Testis (tissue), 3 donors: ENCODE results near the gene SEC14L6. TPM values are rescaled to one million over a fixed set of nuclear protein-coding genes. Genes with fewer than 3 reads are reported as not detected.

Experiments
- DNase-seq: peaks from one replicate; pipeline ENCODE4 v3.0.0-alpha.2; 2019
- H3K27ac ChIP-seq, 2 donors: fragments of 200-600 bp; sonication (generic); one replicate each; pipeline ENCODE4 v1.5.1; 2019
- H3K27me3 ChIP-seq: fragments of 200-600 bp; sonication (generic); one replicate; pipeline ENCODE4 v1.5.1; 2019
- H3K36me3 ChIP-seq: fragments of 200-600 bp; sonication (generic); one replicate; pipeline ENCODE4 v1.5.1; 2017; ENCODE audit warnings: low read depth; ENCODE audit errors: missing control alignments
- H3K4me1 ChIP-seq: fragments of 200-600 bp; sonication (generic); one replicate; pipeline ENCODE4 v1.5.1; 2019
- H3K4me3 ChIP-seq, 2 donors: fragments of 200-600 bp; sonication (generic); one replicate each; pipeline ENCODE4 v1.5.1; 2017 to 2019
- H3K9me3 ChIP-seq: fragments of 200-600 bp; sonication (generic); one replicate; pipeline ENCODE4 v1.5.1; 2017
- POLR2A ChIP-seq: fragments of 450-650 bp; IDR thresholded peaks from one replicate; pipeline ENCODE4 v1.6.1; 2017; ENCODE audit warnings: antibody characterized with exemption, mild to moderate bottlenecking, moderate library complexity
- WGBS, 2 donors: methylation state at CpG; one replicate each; pipeline ENCODE4 v1.1.5; 2018; 5-methylcytosine and 5-hydroxymethylcytosine counted together
- intact Hi-C: fragments of 100-400 bp; cut with DNase I; formaldehyde crosslinking; loops from one replicate; pipeline ENCODE4 v1.15.1; 2023; ENCODE audit warnings: low total_unique reads
- polyA plus RNA-seq: library from polyadenylated mRNA; stranded (reverse); fragments of 350-450 nt; fragmentation: Illumina TruSeq; extraction: RNeasy Lipid Tissue Mini Kit (QIAGEN cat#74804); gene quantifications from one replicate; pipeline ENCODE4 v1.2.3, GENCODE V29; 2014; ENCODE audit warnings: low read depth, low replicate concordance; ENCODE audit not compliant: insufficient read depth
- total RNA-seq, 2 donors: library from RNA; depleted of rRNA; stranded (reverse); fragments of >200 nt; gene quantifications; one replicate each; pipeline ENCODE4 v1.2.3, GENCODE V29; 2016
- TF ChIP-seq, protein P1 (sequence below), 3 experiments: fragments of 450-650 bp in 2 of 3; fragments of 200-600 bp in 1 of 3; sonication (generic) in 1 of 3; IDR thresholded peaks; one replicate each; pipeline ENCODE4 v1.5.1; 2016 to 2019; ENCODE audit warnings: antibody characterized with exemption in 3 of 3, mild to moderate bottlenecking in 2 of 3, moderate library complexity in 1 of 3

SEC14L6 gene
- total and polyA plus RNA-seq, 3 donors from 2014 or later: 12.3 to 28.2 (median 17.0) TPM

DNA sequence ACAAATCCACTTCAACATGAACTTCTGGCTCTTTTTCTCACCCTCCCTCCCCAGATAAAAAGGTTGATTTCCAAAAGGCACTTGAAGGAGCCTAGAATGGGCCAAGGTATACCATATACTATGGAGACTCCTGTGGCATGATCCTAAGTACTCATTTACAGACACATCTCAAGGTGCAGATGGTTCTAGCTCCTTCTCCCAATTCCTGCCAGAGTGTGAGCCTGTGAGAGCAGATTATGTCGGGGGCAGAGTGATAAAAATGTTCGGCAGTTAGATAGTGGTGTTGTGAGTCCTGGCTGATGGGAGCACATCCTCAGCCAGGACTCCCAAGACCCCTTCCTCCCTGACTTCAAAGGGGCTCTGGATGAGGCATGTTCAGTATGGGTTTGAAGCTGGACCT is 66.6 kb downstream of the SEC14L6 start:
- no peaks in the 10 kb centered on the region for H3K36me3 ChIP-seq
- H3K4me3 ChIP-seq: no peak overlapping the region
- intact Hi-C loops: no loop called here
- DNase-seq: no peak
- TF ChIP-seq, protein P1, sequence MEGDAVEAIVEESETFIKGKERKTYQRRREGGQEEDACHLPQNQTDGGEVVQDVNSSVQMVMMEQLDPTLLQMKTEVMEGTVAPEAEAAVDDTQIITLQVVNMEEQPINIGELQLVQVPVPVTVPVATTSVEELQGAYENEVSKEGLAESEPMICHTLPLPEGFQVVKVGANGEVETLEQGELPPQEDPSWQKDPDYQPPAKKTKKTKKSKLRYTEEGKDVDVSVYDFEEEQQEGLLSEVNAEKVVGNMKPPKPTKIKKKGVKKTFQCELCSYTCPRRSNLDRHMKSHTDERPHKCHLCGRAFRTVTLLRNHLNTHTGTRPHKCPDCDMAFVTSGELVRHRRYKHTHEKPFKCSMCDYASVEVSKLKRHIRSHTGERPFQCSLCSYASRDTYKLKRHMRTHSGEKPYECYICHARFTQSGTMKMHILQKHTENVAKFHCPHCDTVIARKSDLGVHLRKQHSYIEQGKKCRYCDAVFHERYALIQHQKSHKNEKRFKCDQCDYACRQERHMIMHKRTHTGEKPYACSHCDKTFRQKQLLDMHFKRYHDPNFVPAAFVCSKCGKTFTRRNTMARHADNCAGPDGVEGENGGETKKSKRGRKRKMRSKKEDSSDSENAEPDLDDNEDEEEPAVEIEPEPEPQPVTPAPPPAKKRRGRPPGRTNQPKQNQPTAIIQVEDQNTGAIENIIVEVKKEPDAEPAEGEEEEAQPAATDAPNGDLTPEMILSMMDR (IDR thresholded peaks at IDR 0.05): no peak
- no peak for TF ChIP-seq POLR2A
- H3K9me3 ChIP-seq: no peaks in the 10 kb centered on the region
- WGBS, 2 donors: 39 to 60% methylated on average over 2 of the region's 2 CpGs
- H3K4me1 ChIP-seq: no peaks in the 10 kb centered on the region
- H3K27me3 ChIP-seq: no peaks in the 10 kb centered on the region
- no peak overlapping the region for H3K27ac ChIP-seq

DNA sequence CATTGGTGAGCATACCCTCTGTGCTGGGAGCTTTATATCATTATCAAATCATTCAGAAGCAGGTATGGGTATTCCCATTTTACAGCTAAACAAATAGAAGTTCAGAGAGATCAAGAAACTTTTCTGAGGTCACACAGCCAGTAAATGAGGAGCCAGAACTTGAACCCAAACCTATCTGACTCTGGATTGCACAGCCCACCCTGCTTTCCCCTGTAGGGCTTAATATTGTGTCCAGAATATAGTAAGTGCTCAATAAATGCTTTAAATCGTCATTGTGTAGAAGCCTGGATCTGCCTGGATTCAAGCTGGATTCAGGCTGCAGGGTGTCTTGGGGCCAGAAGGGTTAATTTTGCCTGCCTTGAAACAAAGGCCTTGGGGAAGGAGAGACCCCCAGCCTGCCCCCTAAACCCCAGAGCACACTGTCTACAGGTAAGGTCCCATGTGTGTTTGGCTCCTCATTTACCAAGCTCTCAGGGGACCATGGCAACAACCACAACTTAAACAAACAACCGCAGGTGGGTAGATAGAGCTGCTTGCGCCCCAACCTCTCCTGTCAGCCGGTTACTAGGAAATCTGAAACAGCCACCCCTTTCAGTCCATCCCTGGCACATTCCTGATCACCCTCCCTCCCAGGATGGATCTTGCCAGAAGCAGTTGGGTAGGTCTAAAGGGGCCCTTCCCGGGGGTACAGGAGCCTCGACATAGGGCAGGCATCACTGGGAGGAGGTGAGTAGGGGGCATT is 71.7 kb downstream of the SEC14L6 start:
- Histone ChIP-seq H3K27me3 (no peaks in the 10 kb centered on the region), H3K9me3 (no peaks in the 10 kb centered on the region), H3K4me3 (no peak overlapping the region), H3K4me1 (no peaks in the 10 kb centered on the region), H3K27ac (no peak overlapping the region), H3K36me3 (no peaks in the 10 kb centered on the region)
- no peak for TF ChIP-seq POLR2A
- TF ChIP-seq, protein P1 (IDR thresholded peaks at IDR 0.05): no peak
- 66 to 68% methylated on average over 5 to 6 of the region's 6 CpGs for WGBS, 2 donors
- intact Hi-C loops: no loop called here
- no peak for DNase-seq

DNA sequence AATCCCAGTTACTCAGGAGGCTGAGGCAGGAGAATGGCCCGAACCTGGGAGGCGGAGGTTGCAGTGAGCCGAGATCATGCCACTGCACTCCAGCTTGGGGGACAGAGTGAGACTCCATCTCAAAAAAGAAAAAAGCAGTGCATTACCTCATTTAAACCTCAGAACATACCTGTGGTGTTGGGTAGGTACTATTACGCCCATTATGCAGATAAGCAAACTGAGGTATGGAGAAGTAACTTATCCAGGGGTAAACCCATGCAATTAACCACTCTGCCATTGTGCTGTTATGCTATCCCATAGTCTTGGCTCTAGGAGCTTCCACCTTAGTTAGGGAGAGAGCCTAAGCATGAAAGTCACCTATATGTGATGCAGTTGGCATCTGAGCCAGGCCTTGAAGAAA is 72.4 kb downstream of the SEC14L6 start:
- no peak overlapping the region for H3K27ac ChIP-seq
- no peak overlapping the region for H3K4me3 ChIP-seq
- H3K27me3 ChIP-seq: no peaks in the 10 kb centered on the region
- no peaks in the 10 kb centered on the region for H3K36me3 ChIP-seq
- no peak for DNase-seq
- 96 to 98% methylated on average over 4 of the region's 4 CpGs for WGBS, 2 donors
- no peaks in the 10 kb centered on the region for H3K4me1 ChIP-seq
- intact Hi-C loops: no loop called here
- no peaks in the 10 kb centered on the region for H3K9me3 ChIP-seq
- TF ChIP-seq, protein P1 (IDR thresholded peaks at IDR 0.05): no peak
- TF ChIP-seq POLR2A: no peak

DNA sequence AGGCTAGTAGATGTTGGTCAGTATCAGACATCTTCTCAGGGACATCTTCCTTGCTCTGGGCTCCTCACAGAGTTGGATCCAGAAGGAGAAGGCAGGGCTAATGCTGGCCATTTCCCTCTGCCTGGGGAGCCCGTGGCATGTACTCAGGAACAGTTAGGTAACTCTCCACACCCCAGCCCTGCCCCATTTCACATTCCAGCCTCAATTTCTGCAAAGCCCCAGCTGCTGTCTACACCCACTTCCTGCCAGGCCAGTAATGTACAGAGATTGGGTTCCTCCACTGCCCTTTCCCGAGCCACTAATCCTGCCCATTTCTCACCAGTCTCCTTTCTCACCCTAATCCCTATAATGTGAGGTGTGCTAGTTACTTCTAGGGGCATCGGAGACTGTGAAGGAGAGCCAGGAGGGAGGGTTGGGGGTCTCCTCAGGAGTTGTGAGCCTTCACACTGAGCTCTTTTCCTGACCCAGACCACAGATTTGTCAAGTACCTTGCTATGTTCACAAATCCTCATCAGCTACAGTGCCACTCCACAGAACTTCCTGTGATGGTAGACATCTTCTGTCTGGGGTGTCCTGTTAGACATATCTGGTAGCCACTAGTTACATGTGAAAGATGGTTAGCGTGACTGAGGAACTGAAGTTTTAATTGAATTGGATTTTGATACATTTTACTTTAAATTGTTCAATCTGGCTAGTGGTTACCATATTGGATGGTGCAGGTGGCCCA is 73.4 kb downstream of the SEC14L6 start:
- H3K27ac ChIP-seq: no peak overlapping the region
- H3K4me3 ChIP-seq: no peak overlapping the region
- DNase-seq: no peak
- H3K27me3 ChIP-seq: no peaks in the 10 kb centered on the region
- no peaks in the 10 kb centered on the region for H3K4me1 ChIP-seq
- H3K9me3 ChIP-seq: no peaks in the 10 kb centered on the region
- no peaks in the 10 kb centered on the region for H3K36me3 ChIP-seq
- intact Hi-C loops: no loop called here
- WGBS, 2 donors: 81 to 94% methylated on average over 4 of the region's 4 CpGs
- TF ChIP-seq, protein P1 (IDR thresholded peaks at IDR 0.05): no peak

Other genes starting within 250 kb of the SEC14L6 start
- gene TBC1D10A, start 219.8 kb downstream of the SEC14L6 start, total RNA-seq: 10 to 100 TPM; 48.4 to 79.1 TPM
- 51.0 TPM for gene TBC1D10A, start 219.8 kb downstream of the SEC14L6 start, polyA plus RNA-seq
- 100 to 1,000 TPM; 159 to 174 TPM for gene SF3A1, start 189.8 kb downstream of the SEC14L6 start, total RNA-seq
- 272 TPM for gene SF3A1, start 189.8 kb downstream of the SEC14L6 start, polyA plus RNA-seq
- 10 to 100 TPM; 70.1 to 81.9 TPM for gene CCDC157, start 189.7 kb downstream of the SEC14L6 start, total RNA-seq
- gene CCDC157, start 189.7 kb downstream of the SEC14L6 start, polyA plus RNA-seq: 69.2 TPM
- 10 to 100 TPM; 20.9 to 24.6 TPM for gene RNF215, start 159.3 kb downstream of the SEC14L6 start, total RNA-seq
- gene RNF215, start 159.3 kb downstream of the SEC14L6 start, polyA plus RNA-seq: 18.2 TPM
- 1 to 10 TPM; 2.2 to 3.5 TPM for gene SEC14L2, start 149.7 kb downstream of the SEC14L6 start, total RNA-seq
- 4.7 TPM for gene SEC14L2, start 149.7 kb downstream of the SEC14L6 start, polyA plus RNA-seq
- 10 to 100 TPM in 1 of 2 donors, 1 to 10 TPM in 1; 9.3 to 13.2 TPM for gene MTFP1, start 121.0 kb downstream of the SEC14L6 start, total RNA-seq
- 5.7 TPM for gene MTFP1, start 121.0 kb downstream of the SEC14L6 start, polyA plus RNA-seq
- gene SEC14L3, start 74.7 kb downstream of the SEC14L6 start, total RNA-seq: under 1 TPM; 0.24 to 0.25 TPM
- 0.28 TPM for gene SEC14L3, start 74.7 kb downstream of the SEC14L6 start, polyA plus RNA-seq
- 10 to 100 TPM; 27.6 to 28.8 TPM for gene SEC14L4, start 41.0 kb downstream of the SEC14L6 start, total RNA-seq
- gene SEC14L4, start 41.0 kb downstream of the SEC14L6 start, polyA plus RNA-seq: 11.5 TPM
- gene GAL3ST1, start 27.9 kb upstream of the SEC14L6 start, total RNA-seq: 10 to 100 TPM; 11.3 to 18.5 TPM
- gene GAL3ST1, start 27.9 kb upstream of the SEC14L6 start, polyA plus RNA-seq: 4.2 TPM
- gene PES1, start 45.2 kb upstream of the SEC14L6 start, total RNA-seq: 10 to 100 TPM; 96.5 to 99.4 TPM
- 80.3 TPM for gene PES1, start 45.2 kb upstream of the SEC14L6 start, polyA plus RNA-seq
- 10 to 100 TPM; 40.6 to 40.7 TPM for gene TCN2, start 60.4 kb upstream of the SEC14L6 start, total RNA-seq
- gene TCN2, start 60.4 kb upstream of the SEC14L6 start, polyA plus RNA-seq: 30.5 TPM
- 10 to 100 TPM; 11.6 TPM for gene SLC35E4, start 89.0 kb upstream of the SEC14L6 start, total RNA-seq
- gene SLC35E4, start 89.0 kb upstream of the SEC14L6 start, polyA plus RNA-seq: 35.9 TPM
- gene DUSP18, start 121.1 kb upstream of the SEC14L6 start, total RNA-seq: 10 to 100 TPM; 29.2 to 42.4 TPM
- gene DUSP18, start 121.1 kb upstream of the SEC14L6 start, polyA plus RNA-seq: 53.9 TPM
- gene OSBP2, start 148.1 kb upstream of the SEC14L6 start, total RNA-seq: 10 to 100 TPM; 39.5 to 45.4 TPM
- 68.0 TPM for gene OSBP2, start 148.1 kb upstream of the SEC14L6 start, polyA plus RNA-seq